ENCODE data around the gene TERB2.
"Not testable (repeated sequence)": the region's sequence is repeated elsewhere in the genome, so short reads cannot be mapped to it uniquely, and the experiment has no call there.

The TERB2 gene

DNA sequence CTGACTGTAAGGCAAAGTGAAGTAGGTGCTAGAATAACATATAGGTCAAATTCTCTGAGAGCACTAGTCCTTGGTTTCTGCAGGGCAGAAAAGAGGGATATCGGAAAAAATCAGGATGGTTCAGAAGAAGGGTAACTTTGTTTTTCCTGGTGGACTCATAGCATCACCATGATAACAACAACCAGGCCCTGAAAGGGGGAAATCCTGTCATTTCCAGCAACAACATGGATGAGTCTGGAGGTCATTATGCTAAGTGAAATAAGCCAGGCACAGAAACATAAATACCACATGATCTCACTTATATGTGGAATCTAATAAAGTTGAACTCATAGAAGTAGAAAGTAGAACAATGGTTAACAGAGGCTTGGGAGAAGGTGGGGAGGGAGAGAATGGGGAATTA lies 27.7 kb downstream of the TERB2 start:
- not testable (repeated sequence) for H3K4me3 Mint-ChIP-seq; H3K4me1 Mint-ChIP-seq (ENCODE audit: low read depth); DNase-seq (ENCODE audit: low spot score); H3K36me3 Mint-ChIP-seq (ENCODE audit: low read depth); H3K27ac Mint-ChIP-seq; H3K27me3 Mint-ChIP-seq (ENCODE audit: low read depth); H3K9me3 Mint-ChIP-seq

DNA sequence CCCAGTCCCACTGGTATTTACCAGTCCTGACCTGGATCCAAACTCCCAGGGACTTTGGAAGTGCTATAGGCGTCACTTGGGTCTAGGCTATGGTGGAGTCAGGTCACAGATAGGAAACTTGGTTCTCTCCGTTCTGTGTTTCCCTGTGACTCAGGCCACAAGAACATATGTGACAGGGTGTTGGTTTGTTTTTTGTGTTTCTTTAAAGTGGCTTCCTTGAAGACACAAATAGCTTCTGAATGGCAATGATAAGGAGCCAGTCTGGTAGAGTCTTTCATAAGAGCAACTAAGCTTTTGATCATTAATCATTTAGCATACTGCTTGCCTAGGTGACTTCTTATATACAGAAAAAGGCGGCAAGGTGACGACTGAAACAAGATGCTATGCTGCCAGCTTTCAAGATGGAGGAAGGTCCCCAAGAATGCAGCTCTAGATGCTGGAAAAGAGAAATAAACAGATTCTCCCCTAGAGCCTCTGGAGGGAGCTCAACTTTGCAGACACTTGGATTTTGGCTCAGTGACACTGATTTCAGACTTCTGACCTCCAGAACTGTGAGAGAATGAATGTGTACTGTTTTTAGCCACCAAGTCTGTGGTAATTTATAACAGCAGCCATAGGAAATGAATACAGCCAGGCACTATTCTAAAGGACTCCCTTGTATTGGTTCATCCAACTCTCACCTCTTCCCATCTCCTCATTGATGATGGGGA lies 30.0 kb downstream of the TERB2 start:
- not testable (repeated sequence) for DNase-seq (ENCODE audit: low spot score); H3K27me3 Mint-ChIP-seq (ENCODE audit: low read depth); H3K9me3 Mint-ChIP-seq; H3K27ac Mint-ChIP-seq; H3K36me3 Mint-ChIP-seq (ENCODE audit: low read depth); H3K4me3 Mint-ChIP-seq; H3K4me1 Mint-ChIP-seq (ENCODE audit: low read depth)

- not testable (repeated sequence) for H3K9me3 Mint-ChIP-seq; H3K36me3 Mint-ChIP-seq (ENCODE audit: low read depth); H3K4me3 Mint-ChIP-seq; H3K4me1 Mint-ChIP-seq (ENCODE audit: low read depth); H3K27ac Mint-ChIP-seq
- H3K27me3 Mint-ChIP-seq (ENCODE audit: low read depth) = peaks cover 14% of the 10 kb centered on the region
- peak; percentile 26 for DNase-seq (ENCODE audit: low spot score)
These were observed 31.2 kb downstream of the TERB2 start for GRCh38 chr15:44987711-44988110.

DNA sequence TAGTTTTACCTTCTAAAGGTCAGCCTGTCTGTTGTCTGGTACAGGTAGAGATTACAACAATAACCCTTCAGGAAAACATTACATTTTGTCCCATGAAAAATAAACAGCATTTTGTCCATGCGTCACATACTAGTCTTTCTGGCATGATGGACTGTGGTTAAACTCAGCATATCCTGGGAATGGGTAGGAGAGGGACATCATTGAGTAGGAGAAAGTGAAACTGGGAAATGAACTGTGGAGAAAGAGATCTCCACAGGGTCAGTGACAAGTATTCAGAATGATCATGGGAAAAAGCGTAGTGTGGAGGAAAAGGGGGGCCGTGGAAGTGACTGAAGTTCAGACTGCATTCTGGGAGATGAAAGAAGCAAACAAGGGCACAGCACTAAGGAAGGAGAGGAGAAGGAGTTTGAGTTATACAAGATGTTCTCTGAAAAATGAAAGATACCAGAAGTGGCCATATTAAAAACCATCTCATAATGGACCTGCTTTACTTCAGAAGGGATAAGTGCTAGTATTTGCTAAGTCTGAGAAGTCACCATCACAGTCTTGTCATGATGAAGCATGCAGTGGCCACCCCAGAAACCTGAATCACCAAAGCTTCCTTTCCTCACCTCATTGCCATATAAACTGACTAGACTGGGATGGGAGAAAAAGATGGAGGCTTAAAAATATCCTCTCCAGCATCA lies 31.8 kb downstream of the TERB2 start:
- not testable (repeated sequence) for H3K4me3 Mint-ChIP-seq; H3K36me3 Mint-ChIP-seq (ENCODE audit: low read depth); H3K4me1 Mint-ChIP-seq (ENCODE audit: low read depth); DNase-seq (ENCODE audit: low spot score); H3K27ac Mint-ChIP-seq; H3K9me3 Mint-ChIP-seq
- peaks cover 20% of the 10 kb centered on the region for H3K27me3 Mint-ChIP-seq (ENCODE audit: low read depth)

- not testable (repeated sequence) for H3K9me3 Mint-ChIP-seq; DNase-seq (ENCODE audit: low spot score); H3K4me3 Mint-ChIP-seq; H3K27ac Mint-ChIP-seq; H3K4me1 Mint-ChIP-seq (ENCODE audit: low read depth); H3K36me3 Mint-ChIP-seq (ENCODE audit: low read depth)
- peaks cover 24% of the 10 kb centered on the region for H3K27me3 Mint-ChIP-seq (ENCODE audit: low read depth)
These were observed 32.4 kb downstream of the TERB2 start for GRCh38 chr15:44988870-44989219.

GRCh38 chr15:44997632-44998031 lies 41.1 kb downstream of the TERB2 start:
- H3K27me3 Mint-ChIP-seq (ENCODE audit: low read depth) = peaks cover 33% of the 10 kb centered on the region
- H3K4me1 Mint-ChIP-seq (ENCODE audit: low read depth); H3K36me3 Mint-ChIP-seq (ENCODE audit: low read depth); H3K27ac Mint-ChIP-seq; DNase-seq (ENCODE audit: low spot score); H3K4me3 Mint-ChIP-seq; H3K9me3 Mint-ChIP-seq: not testable (repeated sequence)

DNA sequence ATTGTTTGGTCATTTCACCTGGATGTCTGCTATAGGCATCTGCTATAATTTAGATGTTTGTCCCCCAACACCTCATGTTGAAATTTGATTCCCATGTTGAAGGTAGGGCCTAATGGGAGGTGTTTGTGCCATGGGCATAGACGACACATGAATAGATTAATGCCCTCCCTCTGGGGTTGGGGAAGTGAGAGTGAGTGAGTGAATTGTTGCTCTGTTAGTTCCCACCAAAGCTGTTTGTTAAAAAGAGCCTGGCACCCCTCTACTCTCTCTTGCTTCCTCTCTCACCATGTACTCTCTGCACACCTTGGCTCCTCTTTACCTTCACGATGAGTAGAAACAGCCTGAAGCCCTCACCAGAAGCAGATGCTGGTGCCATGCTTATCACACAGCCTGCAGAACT lies 42.6 kb downstream of the TERB2 start:
- Mint-ChIP-seq H3K36me3 (ENCODE audit: low read depth) (no peaks in the 10 kb centered on the region), H3K27me3 (ENCODE audit: low read depth) (peaks cover 20% of the 10 kb centered on the region), H3K27ac (no peak overlapping the region), H3K4me3 (no peak overlapping the region), H3K4me1 (ENCODE audit: low read depth) (no peaks in the 10 kb centered on the region), H3K9me3 (no peaks in the 10 kb centered on the region)
- no peak for DNase-seq (ENCODE audit: low spot score)

- not testable (repeated sequence) for H3K27ac Mint-ChIP-seq; H3K9me3 Mint-ChIP-seq; H3K4me3 Mint-ChIP-seq; H3K4me1 Mint-ChIP-seq (ENCODE audit: low read depth); H3K36me3 Mint-ChIP-seq (ENCODE audit: low read depth); DNase-seq (ENCODE audit: low spot score)
- peaks cover 10% of the 10 kb centered on the region for H3K27me3 Mint-ChIP-seq (ENCODE audit: low read depth)
These were observed 44.7 kb downstream of the TERB2 start for GRCh38 chr15:45001180-45001579.

DNA sequence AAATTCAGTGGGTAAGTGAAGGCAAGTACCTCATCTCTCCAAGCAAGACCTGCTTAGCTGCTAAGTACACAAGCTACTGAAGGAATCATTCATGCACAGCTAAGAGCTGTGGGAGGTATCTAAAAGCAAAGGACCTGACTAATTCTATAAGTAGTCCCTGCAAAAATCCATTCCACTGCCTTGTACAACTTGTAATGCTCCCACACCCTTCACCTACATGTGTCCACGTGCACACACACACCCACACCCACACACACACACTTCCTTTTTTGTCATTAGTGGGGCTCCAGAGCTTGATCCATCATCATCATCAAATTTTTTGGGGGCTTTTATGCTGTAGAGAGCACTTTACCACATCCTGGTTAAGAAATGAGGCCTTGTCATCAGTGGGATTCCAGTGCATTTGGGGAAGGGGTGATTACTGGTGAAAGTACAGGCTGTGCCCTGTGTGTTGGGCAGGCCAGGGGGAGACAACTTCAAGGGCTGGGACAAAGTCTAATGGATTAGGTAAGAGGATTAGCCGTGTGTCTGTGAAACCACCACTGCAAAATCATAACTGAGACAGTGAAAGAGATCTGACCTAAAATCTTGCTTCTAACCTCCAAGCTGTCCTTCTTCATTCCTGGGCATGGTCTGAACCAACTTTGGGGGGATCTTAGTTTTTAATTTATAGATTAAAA lies 47.4 kb downstream of the TERB2 start:
- not testable (repeated sequence) for H3K27ac Mint-ChIP-seq; DNase-seq (ENCODE audit: low spot score); H3K4me1 Mint-ChIP-seq (ENCODE audit: low read depth); H3K4me3 Mint-ChIP-seq; H3K9me3 Mint-ChIP-seq; H3K36me3 Mint-ChIP-seq (ENCODE audit: low read depth)
- H3K27me3 Mint-ChIP-seq (ENCODE audit: low read depth) = peaks cover 10% of the 10 kb centered on the region

- H3K36me3 Mint-ChIP-seq (ENCODE audit: low read depth); H3K4me1 Mint-ChIP-seq (ENCODE audit: low read depth); DNase-seq (ENCODE audit: low spot score); H3K4me3 Mint-ChIP-seq; H3K27me3 Mint-ChIP-seq (ENCODE audit: low read depth); H3K27ac Mint-ChIP-seq; H3K9me3 Mint-ChIP-seq: not testable (repeated sequence)
These were observed 48.2 kb downstream of the TERB2 start for GRCh38 chr15:45004590-45005175.

GRCh38 chr15:45009046-45009445 lies 52.6 kb downstream of the TERB2 start:
- peaks cover 7% of the 10 kb centered on the region for H3K9me3 Mint-ChIP-seq
- no peak overlapping the region for H3K27ac Mint-ChIP-seq
- H3K4me1 Mint-ChIP-seq (ENCODE audit: low read depth) = no peaks in the 10 kb centered on the region
- no peak for DNase-seq (ENCODE audit: low spot score)
- no peaks in the 10 kb centered on the region for H3K36me3 Mint-ChIP-seq (ENCODE audit: low read depth)
- peaks cover 18% of the 10 kb centered on the region for H3K27me3 Mint-ChIP-seq (ENCODE audit: low read depth)
- H3K4me3 Mint-ChIP-seq = no peak overlapping the region

GRCh38 chr15:45015114-45015513 lies 58.6 kb downstream of the TERB2 start:
- H3K9me3 Mint-ChIP-seq; H3K4me1 Mint-ChIP-seq (ENCODE audit: low read depth); H3K36me3 Mint-ChIP-seq (ENCODE audit: low read depth); DNase-seq (ENCODE audit: low spot score); H3K4me3 Mint-ChIP-seq; H3K27ac Mint-ChIP-seq: not testable (repeated sequence)
- H3K27me3 Mint-ChIP-seq (ENCODE audit: low read depth) = peaks cover 50% of the 10 kb centered on the region

DNA sequence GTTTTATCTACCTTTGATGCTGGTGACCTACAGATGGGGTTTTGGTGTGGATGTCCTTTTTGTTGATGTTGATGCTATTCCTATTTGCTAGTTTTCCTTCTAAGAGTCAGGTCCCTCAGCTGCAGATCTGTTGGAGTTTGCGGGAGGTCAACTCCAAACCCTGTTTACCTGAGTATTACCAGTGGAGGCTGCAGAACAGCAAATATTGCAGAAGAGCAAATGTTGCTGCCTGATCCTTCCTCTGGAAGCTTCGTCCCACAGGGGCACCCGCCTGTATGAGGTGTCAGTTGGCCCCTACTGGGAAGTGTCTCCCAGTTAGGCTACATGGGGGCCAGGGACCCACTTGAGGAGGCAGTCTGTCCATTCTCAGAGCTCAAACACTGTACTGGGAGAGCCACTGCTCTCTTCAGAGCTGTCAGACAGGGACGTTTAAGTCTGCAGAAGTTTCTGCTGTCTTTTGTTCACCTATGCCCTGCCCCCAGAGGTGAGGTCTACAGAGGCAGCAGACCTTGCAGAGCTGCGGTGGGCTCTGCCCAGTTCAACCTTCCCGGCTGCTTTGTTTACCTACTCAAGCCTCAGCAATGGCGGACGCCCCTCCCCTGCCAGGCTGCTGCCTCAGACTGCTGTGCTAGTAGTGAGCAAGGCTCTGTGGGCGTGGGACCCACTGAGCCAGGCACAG lies 63.9 kb downstream of the TERB2 start:
- H3K9me3 Mint-ChIP-seq; DNase-seq (ENCODE audit: low spot score); H3K4me1 Mint-ChIP-seq (ENCODE audit: low read depth); H3K4me3 Mint-ChIP-seq; H3K36me3 Mint-ChIP-seq (ENCODE audit: low read depth); H3K27ac Mint-ChIP-seq: not testable (repeated sequence)
- H3K27me3 Mint-ChIP-seq (ENCODE audit: low read depth) = peaks cover 41% of the 10 kb centered on the region

DNA sequence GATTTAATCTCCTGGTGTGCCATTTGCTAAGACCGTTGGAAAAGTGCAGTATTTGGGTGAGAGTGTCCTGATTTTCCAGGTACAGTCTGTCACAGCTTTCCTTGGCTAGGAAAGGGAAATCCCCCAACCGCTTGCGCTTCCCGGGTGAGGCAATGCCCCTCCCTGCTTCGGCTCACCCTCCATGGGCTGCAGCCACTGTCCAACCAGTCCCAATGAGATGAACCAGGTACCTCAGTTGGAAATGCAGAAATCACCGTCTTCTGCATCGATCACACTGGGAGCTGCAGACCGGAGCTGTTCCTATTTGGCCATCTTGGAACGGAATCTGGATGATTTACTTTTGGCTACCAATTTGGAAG lies 64.4 kb downstream of the TERB2 start:
- not testable (repeated sequence) for H3K27ac Mint-ChIP-seq; H3K9me3 Mint-ChIP-seq; DNase-seq (ENCODE audit: low spot score); H3K4me1 Mint-ChIP-seq (ENCODE audit: low read depth); H3K4me3 Mint-ChIP-seq; H3K36me3 Mint-ChIP-seq (ENCODE audit: low read depth)
- peaks cover 37% of the 10 kb centered on the region for H3K27me3 Mint-ChIP-seq (ENCODE audit: low read depth)

Measured in T-helper 2 cell treated with Interferon-gamma antibody and Interleukin-4, amounts not matched to agents 5 μg/mL and 100 μg/mL, for 36 hours (primary cell).